KOPT-K1 (cell line): ENCODE data around the gene NEMP1.
"Not testable (repeated sequence)": the region's sequence is repeated elsewhere in the genome, so short reads cannot be mapped to it uniquely, and the experiment has no call there.

Source experiments
- H3K27ac ChIP-seq: fragments of 200-600 bp; sonication (generic); 2 replicates; pipeline ENCODE4 v1.5.1; 2016; ENCODE audit warnings: antibody characterized with exemption, mild to moderate bottlenecking, low read depth, low read length; ENCODE audit not compliant: poor library complexity, severe bottlenecking
- H3K36me3 ChIP-seq: fragments of 200-600 bp; sonication (generic); 2 replicates; pipeline ENCODE4 v1.5.1; 2017; ENCODE audit warnings: antibody characterized with exemption, mild to moderate bottlenecking, low read length, moderate library complexity; ENCODE audit not compliant: insufficient read depth
- H3K9me3 ChIP-seq: fragments of 200-600 bp; sonication (generic); 2 replicates; pipeline ENCODE4 v1.5.1; 2017; ENCODE audit warnings: antibody characterized with exemption, low read length, mild to moderate bottlenecking; ENCODE audit not compliant: insufficient read depth, poor library complexity, severe bottlenecking

The NEMP1 gene

GRCh38 chr12:57078519-57079404 is at the start of gene NEMP1:
Gene NEMP1, minus strand, starts transcription at chr12:57078791. Its CDS starts 46 bp downstream, at chr12:57078745.
- Histone ChIP-seq H3K27ac (peak within 1 kb of the TSS; percentile 95), H3K9me3 (no peaks in the 10 kb centered on the region), H3K36me3 (peaks cover 18% of the 10 kb centered on the region)

GRCh38 chr12:57127726-57128518 is 49.3 kb upstream of the NEMP1 start, which contains the start of gene LRP1:
Gene LRP1, plus strand, starts transcription at chr12:57128483. Its CDS starts 482 bp downstream, at chr12:57128965.
- no peaks in the 10 kb centered on the region for H3K36me3 ChIP-seq
- no peaks in the 10 kb centered on the region for H3K9me3 ChIP-seq
- H3K27ac ChIP-seq: no peak within 1 kb of the TSS

- Histone ChIP-seq H3K36me3 (no peaks in the 10 kb centered on the region), H3K27ac (no peak overlapping the region), H3K9me3 (no peaks in the 10 kb centered on the region)
These were observed 48.6 kb upstream of the NEMP1 start for GRCh38 chr12:57127101-57127725.

DNA sequence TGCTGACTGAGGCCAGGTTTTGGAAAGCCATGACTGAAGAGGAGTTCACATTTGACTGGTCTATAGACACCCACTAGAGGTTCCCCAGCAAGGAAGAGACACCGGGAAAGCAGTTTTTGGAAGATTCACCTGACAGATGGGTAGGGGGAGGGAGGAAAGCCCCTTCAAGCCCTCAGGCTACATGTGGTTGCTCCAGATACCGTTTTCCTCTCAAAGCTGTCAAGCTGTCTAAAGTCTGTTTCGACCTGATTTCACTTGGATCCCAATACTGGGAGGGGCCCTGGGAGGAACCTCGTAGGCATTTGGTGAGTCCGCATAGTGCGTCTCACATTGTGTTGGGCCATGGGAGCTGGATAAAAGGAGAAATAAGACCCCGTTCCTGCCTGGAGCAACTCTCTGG is 48.0 kb upstream of the NEMP1 start:
- Histone ChIP-seq H3K27ac (no peak overlapping the region), H3K9me3 (no peaks in the 10 kb centered on the region), H3K36me3 (no peaks in the 10 kb centered on the region)

GRCh38 chr12:57126061-57126460 is 47.5 kb upstream of the NEMP1 start:
- H3K27ac ChIP-seq: no peak overlapping the region
- no peaks in the 10 kb centered on the region for H3K36me3 ChIP-seq
- no peaks in the 10 kb centered on the region for H3K9me3 ChIP-seq

DNA sequence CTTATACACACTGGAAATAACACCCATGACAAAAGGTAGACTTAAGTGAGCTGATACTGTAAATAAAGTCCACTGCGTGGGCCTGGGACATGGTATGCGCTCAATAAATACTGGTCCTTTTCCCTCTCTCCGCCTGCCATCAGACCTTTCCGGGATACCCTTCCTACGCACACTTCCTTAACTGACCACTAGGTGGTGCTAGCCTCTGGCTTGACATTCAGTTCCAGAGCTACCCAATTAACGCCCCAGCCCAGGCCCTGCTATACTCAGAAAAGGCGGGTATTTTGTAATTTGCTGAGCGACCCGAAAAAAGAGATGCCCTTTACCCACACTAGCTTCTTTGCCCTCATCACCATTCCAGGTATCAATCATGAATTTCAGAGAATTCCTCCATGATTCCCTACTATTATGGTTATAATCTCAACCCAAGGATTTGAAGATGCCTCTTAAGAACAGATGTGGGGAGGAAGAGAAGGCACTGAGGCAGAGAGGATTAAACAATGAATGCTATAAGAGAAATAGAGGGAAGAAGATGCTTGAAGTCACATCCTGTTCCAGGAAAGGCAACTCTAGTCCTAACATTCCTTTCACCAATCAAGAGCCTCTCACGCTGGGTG is 45.8 kb upstream of the NEMP1 start:
- Histone ChIP-seq H3K9me3 (no peaks in the 10 kb centered on the region), H3K36me3 (no peaks in the 10 kb centered on the region), H3K27ac (no peak overlapping the region)

- Histone ChIP-seq H3K36me3 (no peaks in the 10 kb centered on the region), H3K9me3 (no peaks in the 10 kb centered on the region), H3K27ac (no peak overlapping the region)
These were observed 45.2 kb upstream of the NEMP1 start for GRCh38 chr12:57123813-57124212.

GRCh38 chr12:57120718-57121117 is 42.1 kb upstream of the NEMP1 start:
- not testable (repeated sequence) for H3K27ac ChIP-seq, H3K9me3 ChIP-seq

DNA sequence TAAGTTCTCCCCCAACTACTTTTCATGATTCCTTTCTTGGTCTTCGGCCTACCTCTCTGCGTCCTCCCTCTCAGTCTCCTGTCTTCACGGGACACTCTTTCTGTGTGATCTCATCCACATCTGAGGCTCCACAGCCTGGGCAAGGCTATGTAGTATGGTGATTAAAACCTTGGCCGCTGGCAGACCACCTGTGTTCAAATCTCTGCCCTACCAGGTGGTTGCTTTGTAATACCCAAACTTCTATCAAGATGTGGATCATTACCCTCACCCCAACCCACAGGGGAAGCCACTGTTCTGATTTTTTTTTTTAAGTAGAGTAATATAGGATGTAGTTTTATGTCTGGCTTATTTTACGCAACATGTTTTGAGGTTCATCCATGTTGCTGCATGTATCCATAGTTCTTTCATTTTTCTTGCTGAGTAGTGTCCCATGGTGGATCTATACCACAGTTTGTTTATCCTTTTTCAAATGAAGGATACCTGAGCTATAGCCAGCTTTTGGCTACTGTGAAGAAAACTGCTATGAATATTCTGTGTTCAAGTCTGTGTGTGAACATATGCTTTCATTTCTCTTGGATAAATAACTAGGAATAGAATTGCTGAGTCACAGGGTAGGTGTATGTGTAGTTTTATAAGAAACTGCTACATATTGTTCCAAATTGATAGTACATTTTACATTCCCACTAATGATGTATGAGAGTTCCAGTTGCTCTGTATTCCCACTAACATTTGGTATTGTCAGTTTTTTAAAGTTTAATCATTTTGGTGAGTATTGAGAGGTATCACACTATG is 40.9 kb upstream of the NEMP1 start:
- Histone ChIP-seq H3K27ac (no peak overlapping the region), H3K36me3 (no peaks in the 10 kb centered on the region), H3K9me3 (no peaks in the 10 kb centered on the region)

More at GRCh38 chr12:57120718-57121117, 42.1 kb upstream of the NEMP1 start:
- not testable (repeated sequence) for H3K36me3 ChIP-seq

GRCh38 chr12:57118711-57119271 is 40.2 kb upstream of the NEMP1 start:
- H3K36me3 ChIP-seq: no peaks in the 10 kb centered on the region
- H3K9me3 ChIP-seq: no peaks in the 10 kb centered on the region
- no peak overlapping the region for H3K27ac ChIP-seq

GRCh38 chr12:57116580-57117281 is 38.1 kb upstream of the NEMP1 start:
- H3K27ac ChIP-seq: no peak overlapping the region
- H3K9me3 ChIP-seq: no peaks in the 10 kb centered on the region

GRCh38 chr12:57112492-57113294 is 34.1 kb upstream of the NEMP1 start:
- peak overlapping the region; percentile 89 for H3K27ac ChIP-seq
- H3K9me3 ChIP-seq: no peaks in the 10 kb centered on the region
- H3K36me3 ChIP-seq: peaks cover 8% of the 10 kb centered on the region

More at GRCh38 chr12:57116580-57117281, 38.1 kb upstream of the NEMP1 start:
- no peaks in the 10 kb centered on the region for H3K36me3 ChIP-seq
